ENCODE measurements around the gene NFX1.
A peak's percentile ranks its signal among the peaks of the same experiment; 100 is the strongest.
"Not testable (repeated sequence)": the region's sequence is repeated elsewhere in the genome, so short reads cannot be mapped to it uniquely, and the experiment has no call there.

The NFX1 gene

DNA sequence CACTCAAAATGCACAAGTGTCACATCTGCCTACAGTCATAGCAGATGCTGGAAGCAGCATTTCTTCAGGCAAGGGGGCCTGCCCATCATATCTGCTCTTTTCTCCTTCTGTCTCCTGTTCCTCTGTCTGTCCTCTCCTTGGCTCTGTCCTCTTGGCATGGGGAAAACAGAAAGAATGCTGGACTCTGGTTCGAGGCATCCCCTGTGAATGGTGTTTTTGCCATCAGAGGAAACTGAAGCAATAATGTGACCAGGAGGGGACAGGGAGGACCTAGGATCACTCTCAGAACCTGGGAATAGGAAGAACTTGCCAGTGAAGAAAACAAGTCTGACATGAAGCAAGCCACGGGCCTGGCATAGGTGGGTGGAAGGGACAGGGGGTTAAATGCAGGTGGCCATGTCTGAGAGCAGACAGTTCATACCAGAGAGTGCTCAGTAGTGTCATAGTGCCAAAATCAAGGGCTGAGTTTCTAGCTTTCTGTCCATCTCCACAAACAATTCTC is 76.7 kb downstream of the NFX1 start:
- no peak for DNase-seq

DNA sequence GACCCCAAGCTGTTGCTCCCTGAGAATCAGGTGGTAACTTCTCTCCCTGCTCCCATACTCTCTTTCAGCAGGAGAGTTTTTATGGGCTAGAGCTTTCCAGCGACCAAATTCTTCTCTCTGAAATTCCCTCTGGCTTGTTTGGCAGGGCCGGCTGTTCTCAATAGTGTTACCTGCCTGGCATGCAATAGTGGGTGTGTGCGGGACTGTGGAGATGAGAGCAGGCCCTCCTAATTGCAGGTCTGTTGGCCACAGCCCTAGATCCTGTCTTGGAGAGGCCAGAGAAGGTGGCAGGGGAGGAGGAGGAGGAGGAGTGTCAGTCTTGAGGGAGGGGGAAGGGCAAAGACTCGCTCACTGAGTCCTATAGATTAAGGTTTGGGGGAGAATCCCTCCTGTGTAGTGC is 82.6 kb downstream of the NFX1 start:
- no peak for DNase-seq

DNA sequence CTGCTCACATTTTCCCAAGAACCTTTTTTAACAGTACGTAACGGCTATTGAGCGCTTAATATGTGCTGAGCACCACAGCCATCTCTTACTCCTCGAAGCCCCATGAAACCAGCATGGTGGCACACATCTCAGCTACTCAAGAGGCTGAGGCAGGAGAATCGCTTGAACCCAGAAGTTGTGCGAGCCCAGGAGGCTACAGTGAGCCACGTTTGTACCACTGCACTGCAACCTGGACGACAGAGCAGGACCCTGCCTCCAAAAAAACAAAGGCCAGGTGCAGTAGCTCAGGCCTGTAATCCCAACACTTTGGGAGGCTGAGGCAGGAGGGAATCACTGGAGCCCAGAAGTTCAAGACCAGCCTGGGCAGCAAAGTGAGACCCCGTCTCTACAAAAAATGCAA is 83.9 kb downstream of the NFX1 start:
- DNase-seq = no peak

DNA sequence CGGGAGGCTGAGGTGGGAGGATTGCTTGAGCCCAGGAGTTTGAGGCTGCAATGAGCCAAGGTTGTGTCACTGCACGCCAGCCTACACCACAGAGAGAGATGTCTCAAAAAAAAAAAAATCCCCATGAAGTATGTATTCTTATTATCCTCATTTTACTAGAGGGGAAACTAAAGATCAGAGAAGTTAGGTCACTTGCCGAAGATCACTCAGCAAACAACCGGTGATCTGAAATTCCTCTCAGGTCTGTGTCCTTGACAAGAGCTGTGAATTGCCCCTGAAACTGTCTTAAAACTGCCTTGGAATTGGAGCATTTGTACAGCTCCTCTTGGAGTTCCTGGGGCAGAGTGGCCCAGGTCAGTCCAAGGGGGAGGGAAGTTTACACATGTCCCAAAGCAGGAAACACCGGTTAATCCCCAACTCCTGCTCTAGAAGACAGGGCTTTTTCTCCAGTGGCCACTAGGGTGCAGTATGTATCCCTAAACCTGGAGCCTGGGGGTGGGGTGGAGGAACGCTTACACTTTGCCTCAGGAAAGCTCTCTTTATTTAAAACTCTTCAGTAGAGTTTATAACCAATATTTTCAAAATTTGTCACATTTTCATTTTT is 84.4 kb downstream of the NFX1 start:
- DNase-seq = peak; percentile 71

- no peak for DNase-seq
Observed at GRCh38 chr9:33375238-33375840, 85.0 kb downstream of the NFX1 start.

DNA sequence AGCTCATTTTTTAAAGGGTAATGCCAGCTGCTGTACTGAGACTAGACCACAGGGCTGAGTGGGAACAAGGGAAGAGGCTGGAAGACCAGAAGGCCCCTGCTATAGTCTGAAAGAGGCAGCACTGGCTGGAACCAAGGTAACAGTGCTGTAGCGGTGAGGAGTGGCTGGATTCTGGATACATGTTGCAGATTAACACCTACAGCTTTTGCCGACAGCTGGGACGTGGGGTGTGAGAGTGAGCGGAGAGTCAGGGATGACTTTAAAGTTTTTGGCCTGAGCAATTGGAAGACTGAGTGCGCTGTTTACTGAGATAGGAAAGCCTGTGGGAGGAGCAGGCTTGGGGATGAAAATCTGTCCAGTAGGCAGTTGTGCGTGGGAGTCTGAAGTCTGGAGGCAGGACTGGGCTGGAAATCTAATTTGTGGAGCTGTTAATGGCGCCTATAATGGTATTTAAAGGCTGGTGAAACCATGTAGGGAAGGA is 85.6 kb downstream of the NFX1 start:
- no peak for DNase-seq

DNA sequence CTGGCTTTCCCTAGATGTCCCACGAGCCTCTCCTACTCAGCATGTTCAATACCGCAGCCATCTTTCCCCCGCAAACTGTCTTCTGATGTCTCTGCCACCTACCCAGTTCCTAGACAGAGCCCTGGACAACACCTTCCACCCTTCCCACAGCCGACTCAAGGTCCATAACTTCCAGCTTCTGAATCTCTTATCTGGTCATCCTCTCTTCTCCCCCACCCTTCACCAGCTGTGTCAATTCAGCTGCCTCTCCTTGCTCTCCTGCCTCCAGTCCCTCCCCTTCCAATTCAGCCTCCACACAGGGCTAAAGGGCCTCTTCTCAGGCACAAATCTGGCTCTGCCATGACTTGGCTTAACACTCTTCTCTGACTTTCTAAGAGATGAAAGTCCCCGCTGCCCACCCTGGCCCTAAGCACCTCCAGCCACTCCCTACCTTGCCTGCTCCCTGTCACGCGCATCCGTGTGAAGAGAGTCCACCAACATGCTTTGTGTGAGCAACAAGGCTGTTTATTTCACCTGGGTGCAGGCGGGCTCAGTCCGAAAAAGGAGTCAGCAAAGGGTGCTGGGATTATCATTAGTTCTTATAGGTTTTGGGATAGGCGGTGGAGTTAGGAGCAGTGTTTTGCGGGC is 86.9 kb downstream of the NFX1 start:
- no peak for DNase-seq

- no peak for DNase-seq
Observed at GRCh38 chr9:33378121-33378795, 87.9 kb downstream of the NFX1 start.

GRCh38 chr9:33379666-33380389 is 89.5 kb downstream of the NFX1 start:
- DNase-seq = no peak

- DNase-seq = no peak
Observed at GRCh38 chr9:33380390-33381094, 90.2 kb downstream of the NFX1 start.

GRCh38 chr9:33381231-33381791 is 91.0 kb downstream of the NFX1 start:
- DNase-seq = no peak

GRCh38 chr9:33382397-33382796 is 92.1 kb downstream of the NFX1 start:
- not testable (repeated sequence) for DNase-seq

- DNase-seq = not testable (repeated sequence)
Observed at GRCh38 chr9:33383396-33383795, 93.1 kb downstream of the NFX1 start.

GRCh38 chr9:33385536-33385935 is 95.2 kb downstream of the NFX1 start:
- DNase-seq = not testable (repeated sequence)

- not testable (repeated sequence) for DNase-seq
Observed at GRCh38 chr9:33385979-33386640, 95.8 kb downstream of the NFX1 start.

GRCh38 chr9:33386641-33386996 is 96.3 kb downstream of the NFX1 start:
- not testable (repeated sequence) for DNase-seq

- DNase-seq = not testable (repeated sequence)
Observed at GRCh38 chr9:33386998-33387397, 96.7 kb downstream of the NFX1 start.

DNA sequence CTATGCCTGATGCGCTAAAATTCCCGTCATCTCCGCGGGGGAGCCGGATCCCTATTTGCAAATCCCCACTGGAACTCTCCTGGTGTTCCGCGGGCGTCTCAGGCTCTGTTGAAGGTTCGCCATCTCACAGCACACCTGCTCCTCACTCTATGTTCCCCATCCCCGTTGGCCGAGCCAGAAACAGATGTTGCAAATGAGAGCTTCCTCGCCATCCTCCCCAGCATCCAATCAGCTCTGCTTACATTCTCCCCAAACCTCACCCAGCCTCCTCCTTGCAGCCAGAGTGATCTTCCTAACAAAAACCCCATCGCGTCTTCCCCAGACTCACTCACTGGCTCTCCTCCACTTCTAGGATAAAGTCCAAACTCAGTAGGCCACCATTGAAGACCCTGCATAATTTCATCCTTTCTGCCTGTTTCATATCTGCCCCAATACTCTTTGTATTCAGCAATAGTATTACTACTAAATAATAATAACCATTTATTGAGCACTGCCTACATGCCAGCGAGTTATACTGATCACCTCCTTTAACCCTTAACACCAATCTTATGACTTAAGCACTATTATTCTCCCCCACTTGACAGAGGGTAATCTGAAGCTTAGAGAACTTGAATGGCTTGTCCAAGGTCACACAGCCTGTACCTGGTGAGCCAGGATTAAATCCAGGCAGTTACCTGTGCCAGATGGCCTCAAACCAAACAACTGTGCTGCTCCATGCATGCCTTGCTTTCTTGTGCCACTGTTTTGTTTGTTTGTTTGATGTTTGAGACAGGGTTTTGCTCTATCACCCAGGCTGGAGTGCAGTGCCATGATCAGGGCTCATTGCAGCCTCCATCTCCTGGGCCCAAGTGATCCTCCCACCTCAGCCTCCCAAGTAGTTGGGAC is 98.0 kb downstream of the NFX1 start:
- DNase-seq = no peak

DNA sequence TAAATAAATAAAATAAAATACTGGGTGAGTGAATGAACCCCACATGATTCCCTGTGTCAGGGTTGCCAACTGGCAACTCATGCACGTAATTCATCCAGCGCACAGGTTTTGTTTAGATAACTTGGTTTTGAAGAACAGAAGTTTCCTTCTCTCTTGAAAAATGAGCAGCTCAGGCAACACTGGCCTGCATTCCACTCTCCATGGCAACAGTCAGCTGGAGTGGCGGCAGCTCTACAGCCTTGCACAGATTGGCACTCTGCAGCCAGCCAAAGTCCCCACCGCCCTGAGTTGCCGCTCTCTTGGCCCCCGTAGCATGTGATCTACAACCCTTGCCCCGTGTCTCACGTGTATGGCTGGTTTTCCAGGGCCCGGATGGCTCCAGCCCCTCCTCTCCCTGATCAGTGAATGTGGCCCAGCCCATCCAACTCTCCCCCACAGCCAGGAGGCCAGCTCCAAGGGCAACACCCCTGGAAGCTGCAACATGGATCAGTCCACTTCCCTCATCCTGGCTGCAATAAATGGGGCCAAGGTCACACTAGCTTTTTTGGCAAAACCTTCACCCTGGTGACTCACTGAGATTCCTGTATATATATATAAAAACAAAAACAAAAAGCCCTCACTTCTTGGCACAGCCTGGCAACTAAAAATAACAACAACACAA is 100.9 kb downstream of the NFX1 start:
- not testable (repeated sequence) for DNase-seq

- not testable (repeated sequence) for DNase-seq
Observed at GRCh38 chr9:33392591-33393021, 102.3 kb downstream of the NFX1 start.

Data from CD4-positive, alpha-beta T cell treated with Interleukin-4 for 4 hours (primary cell).